ENCODE results near the gene HOXD12.

The HOXD12 gene

GRCh38 chr2:176105730-176106580, 6.4 kb downstream of the HOXD12 start:
- H3K9me3 ChIP-seq (replicated peaks; ENCODE audit: insufficient read depth, low read length): no peaks in the 10 kb centered on the region
- DNase-seq: no peak
- H3K4me3 ChIP-seq (ENCODE audit: low read length): no peak overlapping the region
- no peak overlapping the region for H2AFZ ChIP-seq (ENCODE audit: low read length)
- no peak overlapping the region for H3K4me2 ChIP-seq (ENCODE audit: low read depth, low read length)
- no peaks in the 10 kb centered on the region for H3K4me1 ChIP-seq (ENCODE audit: low read length)
- H3K36me3 ChIP-seq (replicated peaks; ENCODE audit: insufficient read depth, low read length): no peaks in the 10 kb centered on the region
- H3K79me2 ChIP-seq (ENCODE audit: low read length): no peaks in the 10 kb centered on the region
- no peak overlapping the region for H3K27ac ChIP-seq (ENCODE audit: low read length)
- no peaks in the 10 kb centered on the region for H4K20me1 ChIP-seq (ENCODE audit: insufficient read depth, low read length)
- H3K27me3 ChIP-seq (replicated peaks; ENCODE audit: insufficient read depth, low read length): peaks cover 32% of the 10 kb centered on the region
- no peaks in the 10 kb centered on the region for H3K9me2 ChIP-seq (replicated peaks; ENCODE audit: insufficient read depth, low read length)
- no peak overlapping the region for H3K9ac ChIP-seq (ENCODE audit: low read length)
- no peaks in the 10 kb centered on the region for H3F3A ChIP-seq (ENCODE audit: insufficient read depth, low read length)
- no peak for TF ChIP-seq EZH2phosphoT487 (IDR thresholded peaks at IDR 0.05; ENCODE audit: low read length)
- TF ChIP-seq EZH2 (optimal IDR thresholded peaks at IDR 0.05; ENCODE audit: low read depth, low read length): no peak
- TF ChIP-seq CTCF (IDR thresholded peaks at IDR 0.05; ENCODE audit: low read length): no peak

GRCh38 chr2:176106581-176107539, 7.3 kb downstream of the HOXD12 start, which contains the start of gene HOXD11:
TSS of gene HOXD11 (plus strand) at chr2:176107280. CDS start at chr2:176107356, 76 bp downstream.
- H3F3A ChIP-seq (ENCODE audit: insufficient read depth, low read length): no peaks in the 10 kb centered on the region
- H3K27me3 ChIP-seq (replicated peaks; ENCODE audit: insufficient read depth, low read length): peaks cover 35% of the 10 kb centered on the region
- no peak within 1 kb of the TSS for H3K9ac ChIP-seq (ENCODE audit: low read length)
- no peak within 1 kb of the TSS for H2AFZ ChIP-seq (ENCODE audit: low read length)
- H3K27ac ChIP-seq (ENCODE audit: low read length): no peak within 1 kb of the TSS
- H3K4me1 ChIP-seq (ENCODE audit: low read length): no peaks in the 10 kb centered on the region
- no peak for DNase-seq
- H3K36me3 ChIP-seq (replicated peaks; ENCODE audit: insufficient read depth, low read length): no peaks in the 10 kb centered on the region
- TF ChIP-seq EZH2 (optimal IDR thresholded peaks at IDR 0.05; ENCODE audit: low read depth, low read length) (no peak), EZH2phosphoT487 (IDR thresholded peaks at IDR 0.05; ENCODE audit: low read length) (no peak)
- no peak within 1 kb of the TSS for H3K4me2 ChIP-seq (ENCODE audit: low read depth, low read length)
- H3K4me3 ChIP-seq (ENCODE audit: low read length): no peak within 1 kb of the TSS
- H3K79me2 ChIP-seq (ENCODE audit: low read length): no peaks in the 10 kb centered on the region
- H3K9me2 ChIP-seq (replicated peaks; ENCODE audit: insufficient read depth, low read length): no peaks in the 10 kb centered on the region
- no peaks in the 10 kb centered on the region for H3K9me3 ChIP-seq (replicated peaks; ENCODE audit: insufficient read depth, low read length)
- H4K20me1 ChIP-seq (ENCODE audit: insufficient read depth, low read length): no peaks in the 10 kb centered on the region

- H3K9me2 ChIP-seq (replicated peaks; ENCODE audit: insufficient read depth, low read length): no peaks in the 10 kb centered on the region
- no peak for TF ChIP-seq CTCF (IDR thresholded peaks at IDR 0.05; ENCODE audit: low read length)
- no peak for TF ChIP-seq EZH2phosphoT487 (IDR thresholded peaks at IDR 0.05; ENCODE audit: low read length)
- H3K4me3 ChIP-seq (ENCODE audit: low read length): no peak overlapping the region
- no peaks in the 10 kb centered on the region for H3K4me1 ChIP-seq (ENCODE audit: low read length)
- no peaks in the 10 kb centered on the region for H3K79me2 ChIP-seq (ENCODE audit: low read length)
- H2AFZ ChIP-seq (ENCODE audit: low read length): no peak overlapping the region
- no peak for DNase-seq
- H4K20me1 ChIP-seq (ENCODE audit: insufficient read depth, low read length): no peaks in the 10 kb centered on the region
- H3K27ac ChIP-seq (ENCODE audit: low read length): no peak overlapping the region
- no peak overlapping the region for H3K4me2 ChIP-seq (ENCODE audit: low read depth, low read length)
- no peak overlapping the region for H3K9ac ChIP-seq (ENCODE audit: low read length)
- no peaks in the 10 kb centered on the region for H3K36me3 ChIP-seq (replicated peaks; ENCODE audit: insufficient read depth, low read length)
- peaks cover 44% of the 10 kb centered on the region for H3K27me3 ChIP-seq (replicated peaks; ENCODE audit: insufficient read depth, low read length)
- no peaks in the 10 kb centered on the region for H3K9me3 ChIP-seq (replicated peaks; ENCODE audit: insufficient read depth, low read length)
- no peaks in the 10 kb centered on the region for H3F3A ChIP-seq (ENCODE audit: insufficient read depth, low read length)
These were observed 8.2 kb downstream of the HOXD12 start for GRCh38 chr2:176107731-176108181.

All from MM.1S (cell line).